CD4-positive, alpha-beta T cell treated with Interleukin-15 for 1 hour (primary cell): ENCODE results near the gene TSPYL1.
"Not testable (repeated sequence)": the region's sequence is repeated elsewhere in the genome, so short reads cannot be mapped to it uniquely, and the experiment has no call there.

ENCODE experiments used
- DNase-seq: peaks from one replicate; pipeline ENCODE4 v3.0.0-alpha.2; 2020

Gene TSPYL1

GRCh38 chr6:116279232-116280160 is at the start of gene TSPYL1:
TSS of gene TSPYL1 (minus strand) at chr6:116279930. CDS start at chr6:116279830, 100 bp downstream.
- peak; percentile 97 for DNase-seq

- no peak for DNase-seq
Measured at GRCh38 chr6:116329156-116329555, 49.4 kb upstream of the TSPYL1 start.

- DNase-seq = no peak
Measured at GRCh38 chr6:116328528-116328903, 48.8 kb upstream of the TSPYL1 start.

GRCh38 chr6:116327803-116328527 is 48.2 kb upstream of the TSPYL1 start:
- no peak for DNase-seq

DNA sequence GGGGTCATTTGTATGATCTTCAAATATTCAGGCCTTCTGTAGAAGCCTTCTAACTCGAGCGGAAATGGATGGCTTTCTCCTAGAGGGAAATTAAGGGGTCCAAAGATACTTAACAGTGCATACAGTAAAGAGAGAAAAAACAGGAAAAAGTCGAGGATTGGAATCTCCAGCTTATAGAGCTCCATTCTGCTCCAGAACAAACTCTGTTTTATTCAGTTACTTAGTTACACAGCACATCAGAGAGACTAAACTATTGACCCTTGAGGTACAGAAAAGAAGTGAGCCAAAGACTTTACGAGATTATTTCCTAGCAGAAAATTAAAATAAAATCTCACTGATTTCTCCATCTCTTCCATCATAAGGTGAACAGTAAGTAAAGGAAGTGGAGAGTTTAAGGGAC is 47.3 kb upstream of the TSPYL1 start:
- no peak for DNase-seq

DNA sequence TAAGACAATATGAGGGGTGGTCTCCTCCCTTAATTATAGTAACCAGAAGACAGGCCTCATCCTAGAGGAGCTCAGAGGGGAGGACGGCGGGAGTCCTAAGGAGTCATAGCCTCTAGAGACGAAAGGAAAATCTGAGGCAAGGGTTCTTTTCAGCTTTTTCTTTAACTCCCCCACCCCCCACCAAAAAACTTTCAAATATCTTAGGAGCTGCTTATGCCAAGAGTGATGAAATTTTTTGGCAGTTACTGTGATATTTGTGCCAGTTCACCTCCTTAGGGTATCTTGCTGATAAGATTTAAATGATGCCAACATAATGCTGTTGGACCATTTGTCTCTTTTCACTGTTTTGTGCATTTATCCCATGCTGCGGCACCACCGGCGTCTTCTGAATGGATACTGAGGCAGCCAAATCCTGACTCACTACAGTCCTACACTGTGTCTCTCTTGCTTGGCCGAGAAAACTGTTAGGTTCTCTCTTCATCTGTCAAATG is 46.5 kb upstream of the TSPYL1 start:
- no peak for DNase-seq

- DNase-seq = not testable (repeated sequence)
Measured at GRCh38 chr6:116325634-116326132, 46.0 kb upstream of the TSPYL1 start.

GRCh38 chr6:116323863-116324262 is 44.1 kb upstream of the TSPYL1 start:
- DNase-seq = no peak

DNA sequence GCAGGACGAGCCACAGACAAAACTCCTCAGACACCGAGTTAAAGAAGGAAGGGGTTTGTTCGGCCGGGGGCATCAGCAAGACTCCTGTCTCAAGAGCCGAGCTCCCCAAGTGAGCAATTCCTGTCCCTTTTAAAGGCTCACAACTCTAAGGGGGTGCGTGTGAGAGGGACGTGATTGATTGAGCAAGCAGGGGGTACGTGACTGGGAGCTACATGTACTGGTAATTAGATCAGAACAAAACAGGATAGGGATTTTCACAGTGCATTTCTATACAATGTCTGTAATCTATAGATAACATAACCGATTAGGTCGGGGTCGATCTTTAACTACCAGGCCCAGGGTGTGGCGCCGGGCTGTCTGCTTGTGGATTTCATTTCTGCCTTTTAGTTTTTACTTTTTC is 42.2 kb upstream of the TSPYL1 start:
- DNase-seq = not testable (repeated sequence)

- DNase-seq = no peak
Measured at GRCh38 chr6:116316772-116317467, 37.2 kb upstream of the TSPYL1 start.

- peak; percentile 32 for DNase-seq
Measured at GRCh38 chr6:116314878-116315277, 35.1 kb upstream of the TSPYL1 start.

GRCh38 chr6:116314218-116314617 is 34.5 kb upstream of the TSPYL1 start:
- no peak for DNase-seq

DNA sequence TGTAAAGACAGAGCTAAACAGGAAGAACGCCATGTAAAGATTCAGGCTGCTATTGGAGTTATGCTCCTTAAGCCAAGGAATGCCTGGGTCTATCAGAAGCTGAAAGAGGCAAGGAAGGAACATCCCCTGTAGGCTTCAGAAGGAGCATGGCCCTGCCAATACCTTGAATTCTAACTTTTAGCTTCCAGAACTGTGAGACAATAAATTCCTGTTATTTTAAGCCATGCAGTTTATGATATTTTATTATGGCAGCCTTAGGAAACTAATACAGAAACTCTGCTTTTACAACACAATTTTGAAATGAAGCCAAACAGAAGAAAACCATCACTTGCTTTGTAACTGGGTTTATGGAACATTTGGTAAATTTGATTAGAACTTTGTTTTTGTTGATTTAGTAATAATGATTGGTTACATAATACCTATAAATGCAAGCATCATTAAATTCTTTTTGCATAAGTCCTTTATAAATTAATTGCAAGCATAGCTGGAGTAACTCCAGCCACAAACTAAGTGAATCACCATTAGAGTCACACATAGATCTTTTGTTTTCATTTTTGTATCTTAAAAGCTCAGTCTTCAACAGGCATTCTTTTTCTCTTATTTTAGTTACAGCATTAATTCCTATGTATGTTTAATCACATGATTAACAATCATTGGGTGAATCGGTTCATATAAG is 33.5 kb upstream of the TSPYL1 start:
- no peak for DNase-seq

DNA sequence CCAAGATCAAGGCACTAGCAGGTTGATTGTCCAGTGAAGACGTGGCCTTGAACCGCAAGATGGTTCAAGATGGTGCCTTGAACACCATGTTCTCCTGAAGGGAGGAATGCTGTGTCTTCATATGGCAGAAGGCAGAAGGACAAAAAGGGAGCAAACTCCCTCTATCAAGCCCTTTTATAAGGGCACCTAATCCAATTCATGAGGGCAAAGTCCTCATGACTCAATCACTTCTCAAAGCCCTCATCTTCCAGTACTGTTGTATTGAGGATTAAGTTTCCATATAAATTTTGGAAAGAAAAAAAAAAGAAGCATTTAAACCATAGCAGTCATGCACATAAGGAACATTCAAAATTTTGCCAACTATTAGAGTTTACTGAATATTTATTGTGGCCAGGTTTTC is 29.9 kb upstream of the TSPYL1 start:
- no peak for DNase-seq

- DNase-seq = no peak
Measured at GRCh38 chr6:116309001-116309400, 29.3 kb upstream of the TSPYL1 start.

DNA sequence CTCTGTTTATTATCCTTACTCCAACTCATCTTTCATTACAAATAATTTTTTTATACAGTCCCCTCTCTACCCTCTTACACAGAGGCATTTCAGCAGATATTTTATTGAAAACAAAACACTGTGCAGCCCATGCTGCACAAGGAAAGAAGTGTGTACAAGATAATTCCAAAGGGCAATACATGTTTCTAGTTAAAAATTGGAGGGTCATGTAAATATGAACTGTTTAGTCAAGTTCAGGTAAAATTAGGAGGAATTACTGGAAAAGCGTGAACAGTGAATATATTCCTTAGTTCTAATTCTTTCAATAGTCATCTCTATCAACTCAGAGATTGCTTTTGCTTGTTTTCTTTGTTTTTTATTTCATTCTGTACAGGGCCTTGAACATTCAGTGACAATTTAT is 27.9 kb upstream of the TSPYL1 start:
- no peak for DNase-seq

DNA sequence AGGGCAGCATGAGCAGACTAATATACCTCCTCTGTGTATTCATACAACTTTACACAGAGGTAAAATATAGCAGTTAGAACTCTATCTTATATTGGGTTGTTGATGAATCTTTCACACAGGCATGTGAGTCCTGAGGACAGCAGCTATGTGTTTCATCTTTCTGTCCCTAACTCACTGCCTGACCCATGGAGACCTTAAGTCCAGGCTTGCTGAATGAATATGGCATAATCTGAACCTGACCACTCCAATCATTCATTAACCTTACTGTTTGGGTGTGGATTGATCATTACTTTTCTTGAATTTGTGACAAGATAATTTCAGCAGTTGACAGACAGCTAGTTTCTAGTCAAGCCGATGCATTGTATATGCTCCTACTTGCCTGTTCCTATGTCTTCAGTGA is 27.3 kb upstream of the TSPYL1 start:
- no peak for DNase-seq

GRCh38 chr6:116304538-116305097 is 24.9 kb upstream of the TSPYL1 start:
- DNase-seq = no peak

GRCh38 chr6:116301104-116301503 is 21.4 kb upstream of the TSPYL1 start:
- DNase-seq = no peak

GRCh38 chr6:116300566-116300965 is 20.8 kb upstream of the TSPYL1 start:
- no peak for DNase-seq

- DNase-seq = no peak
Measured at GRCh38 chr6:116298973-116299372, 19.2 kb upstream of the TSPYL1 start.

GRCh38 chr6:116298273-116298672 is 18.5 kb upstream of the TSPYL1 start:
- no peak for DNase-seq
